GM23248 (cell line): ENCODE results near the gene IL1RAPL2. TPM values are rescaled to one million over a fixed set of nuclear protein-coding genes. Genes with fewer than 3 reads are reported as not detected.

ENCODE experiments used
- DNase-seq: peaks from one replicate; pipeline ENCODE4 v3.0.0-alpha.2; 2015
- H2AFZ ChIP-seq: fragments of 200-600 bp; sonication (generic); 2 replicates; pipeline ENCODE4 v1.6.1; 2016; ENCODE audit warnings: antibody characterized with exemption
- H3F3A ChIP-seq: fragments of 200-600 bp; sonication (generic); 2 replicates; pipeline ENCODE4 v1.6.1; 2016; ENCODE audit warnings: mild to moderate bottlenecking, antibody characterized with exemption, mixed run types; ENCODE audit not compliant: insufficient read depth
- H3K27ac ChIP-seq: fragments of 200-600 bp; sonication (generic); 2 replicates; pipeline ENCODE4 v1.5.1; 2016; ENCODE audit warnings: mild to moderate bottlenecking
- H3K27me3 ChIP-seq: fragments of 200-600 bp; sonication (generic); replicated peaks from 2 replicates; pipeline ENCODE4 v1.6.1; 2016; ENCODE audit warnings: mild to moderate bottlenecking; ENCODE audit not compliant: insufficient read depth
- H3K36me3 ChIP-seq: fragments of 200-600 bp; sonication (generic); 2 replicates; pipeline ENCODE4 v1.6.1; 2016; ENCODE audit warnings: low read depth, mild to moderate bottlenecking
- H3K4me1 ChIP-seq: fragments of 200-600 bp; sonication (generic); 2 replicates; pipeline ENCODE4 v1.6.1; 2016; ENCODE audit warnings: mild to moderate bottlenecking; ENCODE audit not compliant: insufficient read depth
- H3K4me2 ChIP-seq: fragments of 200-600 bp; sonication (generic); one replicate; pipeline ENCODE4 v1.6.1; 2016; ENCODE audit warnings: mild to moderate bottlenecking; ENCODE audit not compliant: unreplicated experiment
- H3K4me3 ChIP-seq: fragments of 200-600 bp; sonication (generic); 2 replicates; pipeline ENCODE4 v1.5.1; 2016; ENCODE audit warnings: mild to moderate bottlenecking
- H3K79me2 ChIP-seq: fragments of 200-600 bp; sonication (generic); 2 replicates; pipeline ENCODE4 v1.6.1; 2016; ENCODE audit warnings: mild to moderate bottlenecking; ENCODE audit not compliant: insufficient read depth
- H3K9ac ChIP-seq: fragments of 200-600 bp; sonication (generic); 2 replicates; pipeline ENCODE4 v1.6.1; 2016; ENCODE audit warnings: mild to moderate bottlenecking
- H3K9me2 ChIP-seq: fragments of 200-600 bp; sonication (generic); 2 replicates; pipeline ENCODE4 v1.6.1; 2016; ENCODE audit warnings: mixed run types, mild to moderate bottlenecking, moderate library complexity; ENCODE audit not compliant: insufficient read depth
- H3K9me3 ChIP-seq: fragments of 200-600 bp; sonication (generic); one replicate; pipeline ENCODE4 v1.6.1; 2017; ENCODE audit warnings: low read depth
- H4K20me1 ChIP-seq: fragments of 200-600 bp; sonication (generic); 2 replicates; pipeline ENCODE4 v1.6.0; 2016; ENCODE audit not compliant: insufficient read depth
- EZH2 ChIP-seq: fragments of 200-600 bp; sonication (generic); IDR thresholded peaks from 2 replicates; pipeline ENCODE4 v1.6.1; 2018; ENCODE audit warnings: antibody characterized with exemption, mild to moderate bottlenecking; ENCODE audit not compliant: insufficient read depth, poor library complexity, severe bottlenecking
- EZH2phosphoT487 ChIP-seq: fragments of 200-600 bp; sonication (generic); IDR thresholded peaks from 2 replicates; pipeline ENCODE4 v1.6.1; 2018; ENCODE audit warnings: antibody characterized with exemption, moderate library complexity, mild to moderate bottlenecking, low read depth; ENCODE audit not compliant: insufficient read depth
- WGBS, 2 experiments: methylation state at CpG; one replicate each; pipeline ENCODE4 v1.1.6; 2015 to 2017; ENCODE audit warnings: low lambda C conversion rate in 2 of 2, low coverage in 1 of 2; ENCODE audit errors: missing lambda C conversion rate in 2 of 2; 5-methylcytosine and 5-hydroxymethylcytosine counted together
- in situ Hi-C: fragments of 300-500 bp; cut with MboI; formaldehyde crosslinking; loops from 2 replicates; pipeline ENCODE4 v1.15.0; 2020
- polyA plus RNA-seq: library from polyadenylated mRNA; unstranded; fragments of >200 nt; fragmentation: Nextera tagmentation; extraction: Ambion mirVana; gene quantifications from 2 replicates; pipeline ENCODE4 v1.2.1, GENCODE V29; 2016
- total RNA-seq: library from RNA; depleted of rRNA; stranded (reverse); fragments of >200 nt; shearing (Covaris generic); gene quantifications from 2 replicates; pipeline ENCODE4 v1.2.3, GENCODE V29; 2014

The IL1RAPL2 gene
- total and polyA plus RNA-seq, 2 experiments from 2014 or later = not detected

- Histone ChIP-seq H3K9me3 (no peaks in the 10 kb centered on the region), H3K4me3 (no peak overlapping the region), H3K36me3 (no peaks in the 10 kb centered on the region), H3K27me3 (no peaks in the 10 kb centered on the region), H3K27ac (no peak overlapping the region), H4K20me1 (no peaks in the 10 kb centered on the region), H3F3A (no peaks in the 10 kb centered on the region), H3K9ac (no peak overlapping the region), H3K79me2 (no peaks in the 10 kb centered on the region), H3K4me2 (no peak overlapping the region), H3K9me2 (no peaks in the 10 kb centered on the region), H3K4me1 (no peaks in the 10 kb centered on the region), H2AFZ (no peak overlapping the region)
- TF ChIP-seq EZH2phosphoT487 = no peak
- TF ChIP-seq EZH2 = no peak
- 0% methylated on average over 1 of the region's 1 CpG for WGBS, 2 experiments
- no peak for DNase-seq
- in situ Hi-C loops = no loop called here
These were observed 747.6 kb downstream of the IL1RAPL2 start for GRCh38 chrX:105313596-105313995.

- Histone ChIP-seq H2AFZ (no peak overlapping the region), H3F3A (no peaks in the 10 kb centered on the region), H3K4me2 (no peak overlapping the region), H3K4me1 (no peaks in the 10 kb centered on the region), H3K4me3 (no peak overlapping the region), H3K9ac (no peak overlapping the region), H3K79me2 (no peaks in the 10 kb centered on the region), H3K9me2 (no peaks in the 10 kb centered on the region), H3K27me3 (no peaks in the 10 kb centered on the region), H3K9me3 (no peaks in the 10 kb centered on the region), H4K20me1 (no peaks in the 10 kb centered on the region), H3K36me3 (no peaks in the 10 kb centered on the region), H3K27ac (no peak overlapping the region)
- WGBS, 2 experiments = 0% methylated on average over 2 of the region's 2 CpGs
- in situ Hi-C loops = no loop called here
- TF ChIP-seq EZH2phosphoT487 (no peak), EZH2 (no peak)
- no peak for DNase-seq
These were observed 748.5 kb downstream of the IL1RAPL2 start for GRCh38 chrX:105314458-105314857.

GRCh38 chrX:105315248-105315647, 749.2 kb downstream of the IL1RAPL2 start:
- in situ Hi-C loops = no loop called here
- H3K27me3 ChIP-seq = no peaks in the 10 kb centered on the region
- no peaks in the 10 kb centered on the region for H3F3A ChIP-seq
- WGBS, 2 experiments = 27 to 36% methylated on average over 1 of the region's 1 CpG
- H3K27ac ChIP-seq = no peak overlapping the region
- no peaks in the 10 kb centered on the region for H3K36me3 ChIP-seq
- DNase-seq = no peak
- no peaks in the 10 kb centered on the region for H3K4me1 ChIP-seq
- H3K4me3 ChIP-seq = no peak overlapping the region
- no peak overlapping the region for H2AFZ ChIP-seq
- no peaks in the 10 kb centered on the region for H3K9me2 ChIP-seq
- no peak overlapping the region for H3K4me2 ChIP-seq
- H3K79me2 ChIP-seq = no peaks in the 10 kb centered on the region
- no peak for TF ChIP-seq EZH2phosphoT487
- TF ChIP-seq EZH2 = no peak
- H3K9me3 ChIP-seq = no peaks in the 10 kb centered on the region
- H3K9ac ChIP-seq = no peak overlapping the region
- H4K20me1 ChIP-seq = no peaks in the 10 kb centered on the region

- in situ Hi-C loops = no loop called here
These were observed 751.1 kb downstream of the IL1RAPL2 start for GRCh38 chrX:105317117-105317516.

GRCh38 chrX:105323928-105324327, 757.9 kb downstream of the IL1RAPL2 start:
- H3K9ac ChIP-seq = no peak overlapping the region
- no peaks in the 10 kb centered on the region for H3K79me2 ChIP-seq
- no peaks in the 10 kb centered on the region for H3K36me3 ChIP-seq
- no peak overlapping the region for H3K4me2 ChIP-seq
- H4K20me1 ChIP-seq = no peaks in the 10 kb centered on the region
- H3K9me3 ChIP-seq = no peaks in the 10 kb centered on the region
- H3K27me3 ChIP-seq = no peaks in the 10 kb centered on the region
- H3K9me2 ChIP-seq = no peaks in the 10 kb centered on the region
- TF ChIP-seq EZH2 (no peak), EZH2phosphoT487 (no peak)
- no peaks in the 10 kb centered on the region for H3F3A ChIP-seq
- H3K4me3 ChIP-seq = no peak overlapping the region
- no peaks in the 10 kb centered on the region for H3K4me1 ChIP-seq
- H2AFZ ChIP-seq = no peak overlapping the region
- in situ Hi-C loops = no loop called here
- DNase-seq = no peak
- WGBS, 2 experiments = 0% methylated on average over 1 of the region's 1 CpG
- H3K27ac ChIP-seq = no peak overlapping the region

More at GRCh38 chrX:105317117-105317516, 751.1 kb downstream of the IL1RAPL2 start:
- Histone ChIP-seq H4K20me1 (no peaks in the 10 kb centered on the region), H3K79me2 (no peaks in the 10 kb centered on the region), H3K27me3 (no peaks in the 10 kb centered on the region), H3K4me1 (no peaks in the 10 kb centered on the region), H3K9me3 (no peaks in the 10 kb centered on the region), H3K9ac (no peak overlapping the region), H2AFZ (no peak overlapping the region), H3K4me3 (no peak overlapping the region), H3F3A (no peaks in the 10 kb centered on the region), H3K27ac (no peak overlapping the region), H3K9me2 (no peaks in the 10 kb centered on the region), H3K4me2 (no peak overlapping the region), H3K36me3 (no peaks in the 10 kb centered on the region)
- DNase-seq = no peak
- WGBS, 2 experiments = 8 to 22% methylated on average over 2 of the region's 2 CpGs
- TF ChIP-seq EZH2 (no peak), EZH2phosphoT487 (no peak)
